ENCODE results near the gene SEPTIN7.

SEPTIN7 gene

DNA sequence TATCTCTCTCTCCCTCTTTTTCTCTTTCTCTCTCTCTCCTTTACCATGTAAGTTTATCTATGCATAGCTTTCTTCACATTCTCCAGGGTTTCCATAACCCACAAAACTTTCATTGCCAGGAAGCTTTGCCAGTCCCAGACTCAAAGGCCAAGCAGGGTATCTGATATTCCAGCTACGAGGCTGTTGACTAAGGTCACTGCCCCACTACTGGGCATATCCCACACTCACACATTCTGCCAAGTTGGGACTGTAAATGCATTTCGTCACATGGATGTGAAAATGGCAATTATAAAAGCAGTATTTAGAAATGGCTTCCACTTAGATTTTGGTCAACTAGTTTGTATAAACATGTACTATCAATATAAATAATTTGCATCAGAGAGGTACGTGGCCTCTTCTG, 43.3 kb upstream of the SEPTIN7 start:
- no peaks in the 10 kb centered on the region for H3K36me3 Mint-ChIP-seq (ENCODE audit: low read depth)
- H3K27ac Mint-ChIP-seq: peak overlapping the region; percentile 14
- H3K4me1 Mint-ChIP-seq: peaks cover 9% of the 10 kb centered on the region
- H3K27me3 Mint-ChIP-seq (ENCODE audit: low read depth, poor library complexity): no peaks in the 10 kb centered on the region
- no peak for DNase-seq
- H3K9me3 Mint-ChIP-seq: no peaks in the 10 kb centered on the region
- TF ChIP-seq CTCF (IDR thresholded peaks at IDR 0.05): no peak
- H3K4me3 Mint-ChIP-seq: no peak overlapping the region

GRCh38 chr7:35758421-35758820, 42.4 kb upstream of the SEPTIN7 start:
- Mint-ChIP-seq H3K9me3 (no peaks in the 10 kb centered on the region), H3K4me3 (no peak overlapping the region), H3K4me1 (peaks cover 15% of the 10 kb centered on the region), H3K27ac (no peak overlapping the region), H3K36me3 (ENCODE audit: low read depth) (no peaks in the 10 kb centered on the region), H3K27me3 (ENCODE audit: low read depth, poor library complexity) (no peaks in the 10 kb centered on the region)
- no peak for TF ChIP-seq CTCF (IDR thresholded peaks at IDR 0.05)
- DNase-seq: no peak

DNA sequence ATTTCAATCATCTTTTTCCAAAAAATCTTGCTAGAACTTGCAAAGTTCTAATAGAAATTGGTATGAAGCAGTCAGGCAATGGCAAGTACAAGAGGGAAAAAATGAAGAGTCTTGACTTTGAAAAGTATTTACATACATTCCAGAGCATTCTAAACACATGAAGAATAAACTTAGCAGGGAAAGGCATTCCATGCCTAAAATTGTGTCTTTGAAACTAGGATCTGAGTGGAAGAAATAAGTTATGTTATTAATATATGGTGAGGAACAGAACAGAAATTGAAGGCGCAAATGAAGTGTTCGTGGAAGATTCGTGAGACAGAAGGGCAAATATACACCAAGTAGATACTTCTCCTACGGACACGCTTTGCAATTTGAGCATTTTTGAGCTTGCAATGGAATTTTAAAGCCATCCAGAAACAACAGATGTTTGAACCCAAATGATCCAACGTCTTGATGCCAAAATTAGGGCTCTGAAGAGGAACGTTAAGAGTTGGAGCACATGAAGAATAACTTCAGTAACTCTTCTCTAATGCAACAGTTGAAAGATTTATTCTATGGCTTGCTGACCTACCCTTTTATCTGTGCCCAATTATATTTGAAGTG, 40.6 kb upstream of the SEPTIN7 start:
- H3K27ac Mint-ChIP-seq: no peak overlapping the region
- H3K4me3 Mint-ChIP-seq: no peak overlapping the region
- no peaks in the 10 kb centered on the region for H3K9me3 Mint-ChIP-seq
- no peaks in the 10 kb centered on the region for H3K27me3 Mint-ChIP-seq (ENCODE audit: low read depth, poor library complexity)
- no peaks in the 10 kb centered on the region for H3K36me3 Mint-ChIP-seq (ENCODE audit: low read depth)
- H3K4me1 Mint-ChIP-seq: peaks cover 15% of the 10 kb centered on the region
- no peak for TF ChIP-seq CTCF (IDR thresholded peaks at IDR 0.05)
- DNase-seq: no peak

DNA sequence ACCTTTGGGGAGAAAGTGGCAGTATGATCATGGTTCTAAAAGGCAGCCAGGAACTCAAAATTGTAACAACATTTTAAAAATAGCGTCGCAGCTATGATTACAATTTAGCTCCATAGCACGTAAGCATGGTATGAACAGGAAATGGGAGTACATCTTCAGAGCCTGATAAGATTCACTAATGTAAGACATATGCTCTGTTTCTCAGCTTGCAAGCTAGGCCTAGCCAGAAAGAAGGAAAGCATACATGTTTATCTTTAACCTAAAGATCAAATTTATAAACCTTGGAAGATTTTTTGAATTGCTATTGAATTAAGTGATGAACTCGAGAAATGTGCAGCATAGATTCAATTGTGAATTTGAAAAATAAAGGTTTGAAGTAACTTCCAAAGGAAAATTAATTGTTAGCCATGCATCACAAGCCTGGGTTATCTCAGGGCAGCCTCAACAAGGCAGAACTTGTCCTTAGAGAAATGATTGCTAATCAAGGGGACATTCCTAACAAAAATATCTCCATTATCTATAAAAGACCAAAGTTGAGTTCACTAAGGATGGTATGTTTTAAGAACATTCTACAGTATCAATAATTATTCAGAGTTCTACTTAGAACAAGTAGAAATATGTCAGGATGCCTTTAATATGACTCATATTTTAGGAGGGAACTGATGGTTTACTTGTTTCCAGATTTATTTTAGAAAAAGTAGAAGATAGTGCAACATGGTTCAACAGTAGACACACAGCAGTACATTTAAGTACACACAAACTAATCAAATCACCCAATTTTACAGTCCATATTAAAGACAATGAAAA, 38.8 kb upstream of the SEPTIN7 start:
- Mint-ChIP-seq H3K4me1 (peaks cover 15% of the 10 kb centered on the region), H3K27ac (no peak overlapping the region), H3K4me3 (no peak overlapping the region), H3K9me3 (peaks cover 6% of the 10 kb centered on the region), H3K36me3 (ENCODE audit: low read depth) (no peaks in the 10 kb centered on the region), H3K27me3 (ENCODE audit: low read depth, poor library complexity) (no peaks in the 10 kb centered on the region)
- TF ChIP-seq CTCF (IDR thresholded peaks at IDR 0.05): no peak
- DNase-seq: no peak

GRCh38 chr7:35762781-35763180, 38.1 kb upstream of the SEPTIN7 start:
- TF ChIP-seq CTCF (IDR thresholded peaks at IDR 0.05): no peak
- Mint-ChIP-seq H3K27ac (no peak overlapping the region), H3K4me1 (peaks cover 15% of the 10 kb centered on the region), H3K36me3 (ENCODE audit: low read depth) (no peaks in the 10 kb centered on the region), H3K4me3 (no peak overlapping the region), H3K9me3 (peaks cover 11% of the 10 kb centered on the region), H3K27me3 (ENCODE audit: low read depth, poor library complexity) (no peaks in the 10 kb centered on the region)
- no peak for DNase-seq

DNA sequence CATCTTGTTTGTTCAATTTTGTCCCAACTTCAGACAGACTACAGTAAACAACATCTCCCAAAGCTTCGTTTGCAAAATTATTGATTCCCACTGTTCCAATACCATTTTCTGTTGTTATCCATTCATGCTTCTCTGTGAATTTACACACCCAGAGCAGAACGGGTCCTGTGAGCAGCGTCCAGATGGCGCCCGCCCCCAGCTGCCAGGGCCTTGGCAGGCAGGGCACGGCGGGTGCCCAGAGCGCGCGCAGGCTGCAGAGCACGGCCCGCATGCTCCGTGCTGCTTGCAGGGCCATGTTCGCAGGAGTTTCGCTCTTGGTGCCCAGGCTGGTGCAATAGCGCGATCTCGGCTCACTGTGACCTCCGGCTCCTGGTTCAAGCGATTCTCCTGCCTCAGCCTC, 32.5 kb upstream of the SEPTIN7 start:
- no peak for DNase-seq

More for the DNA sequence above, 32.5 kb upstream of the SEPTIN7 start:
- no peaks in the 10 kb centered on the region for H3K36me3 Mint-ChIP-seq (ENCODE audit: low read depth)
- H3K27me3 Mint-ChIP-seq (ENCODE audit: low read depth, poor library complexity): no peaks in the 10 kb centered on the region
- H3K27ac Mint-ChIP-seq: no peak overlapping the region
- peaks cover 11% of the 10 kb centered on the region for H3K9me3 Mint-ChIP-seq
- no peak for TF ChIP-seq CTCF (IDR thresholded peaks at IDR 0.05)
- H3K4me3 Mint-ChIP-seq: no peak overlapping the region
- no peaks in the 10 kb centered on the region for H3K4me1 Mint-ChIP-seq

All from nephron progenitor cell (in vitro differentiated cells).